Measurements from ENCODE around the gene GUCY2F.
A peak's percentile ranks its signal among the peaks of the same experiment; 100 is the strongest.

GUCY2F gene

DNA sequence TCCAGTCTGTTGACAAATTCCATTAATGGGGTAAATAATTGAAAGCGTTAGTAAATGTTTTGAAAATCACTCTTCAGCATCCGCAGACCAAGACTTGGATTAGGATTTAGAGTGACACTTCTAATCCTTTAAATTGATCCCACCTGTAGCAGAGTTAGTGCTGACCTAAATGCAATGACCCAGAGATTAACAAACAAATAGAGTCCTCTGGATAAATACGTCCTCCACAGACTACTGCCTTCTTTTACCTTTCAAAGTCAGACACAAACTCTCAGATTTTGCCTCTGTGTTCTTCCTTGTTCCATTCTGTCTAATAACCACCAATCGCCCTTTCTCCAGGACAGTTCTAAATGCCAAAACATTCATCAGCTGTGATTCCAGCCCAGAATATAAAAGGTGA is at the start of gene GUCY2F:
Gene GUCY2F, minus strand, starts transcription at position 101 of the 400 bp plus-strand sequence. CDS start 6,150 bp downstream, outside the sequence.
- no peak for DNase-seq

DNA sequence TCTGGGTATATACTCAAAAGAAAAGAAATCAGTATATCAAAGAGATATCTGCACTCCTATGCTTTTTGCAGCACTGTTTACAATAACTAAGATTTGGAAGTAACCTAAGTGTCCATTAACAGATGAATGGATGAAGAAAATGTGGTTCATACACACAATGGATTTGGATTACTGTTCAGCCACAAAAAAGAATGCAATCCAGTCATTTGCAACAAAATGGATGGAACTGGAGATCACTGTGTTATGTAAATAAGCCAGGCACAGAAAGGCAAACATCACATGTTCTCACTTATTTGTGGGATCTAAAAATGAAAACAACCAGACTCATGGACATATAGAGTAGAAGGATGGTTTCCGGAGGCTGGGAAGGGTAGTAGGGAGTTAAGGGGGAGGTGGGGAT is 37.1 kb upstream of the GUCY2F start:
- DNase-seq, result no peak

DNA sequence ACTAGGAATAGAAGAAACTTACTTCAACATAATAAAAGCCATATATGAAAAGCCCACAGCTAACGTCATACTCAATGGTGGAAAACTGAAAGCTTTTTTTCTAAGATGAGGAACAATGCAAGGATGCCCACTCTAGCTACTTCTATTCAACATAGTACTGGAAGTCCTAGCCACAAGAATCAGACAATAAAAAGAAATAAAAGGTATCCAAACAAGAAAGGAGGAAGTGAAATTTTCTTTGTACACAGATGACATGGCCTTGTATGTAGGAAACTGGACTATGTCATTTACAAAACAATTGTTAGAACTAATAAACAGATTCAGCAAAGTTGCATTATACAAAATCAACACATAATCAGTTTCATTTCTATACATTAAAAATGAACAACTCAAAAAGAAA is 29.2 kb upstream of the GUCY2F start:
- no peak for DNase-seq

DNA sequence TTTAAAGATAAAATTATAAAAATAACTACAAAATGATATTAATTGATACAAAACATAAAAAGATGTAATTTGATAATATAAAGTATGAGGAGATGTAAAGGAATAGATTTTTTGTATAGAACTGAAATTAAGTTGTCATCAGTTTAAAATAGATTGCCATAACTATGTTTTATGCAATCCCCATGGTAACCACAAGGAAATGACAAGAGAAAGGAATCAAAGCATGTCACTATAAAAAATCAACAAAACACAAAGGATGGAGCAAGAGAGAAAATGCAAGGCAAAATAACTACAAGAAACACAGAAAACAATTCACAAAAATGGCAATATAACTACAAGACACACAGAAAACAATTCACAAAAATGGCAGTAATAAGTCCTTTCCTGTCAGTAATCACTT is 27.0 kb upstream of the GUCY2F start:
- no peak for DNase-seq

DNA sequence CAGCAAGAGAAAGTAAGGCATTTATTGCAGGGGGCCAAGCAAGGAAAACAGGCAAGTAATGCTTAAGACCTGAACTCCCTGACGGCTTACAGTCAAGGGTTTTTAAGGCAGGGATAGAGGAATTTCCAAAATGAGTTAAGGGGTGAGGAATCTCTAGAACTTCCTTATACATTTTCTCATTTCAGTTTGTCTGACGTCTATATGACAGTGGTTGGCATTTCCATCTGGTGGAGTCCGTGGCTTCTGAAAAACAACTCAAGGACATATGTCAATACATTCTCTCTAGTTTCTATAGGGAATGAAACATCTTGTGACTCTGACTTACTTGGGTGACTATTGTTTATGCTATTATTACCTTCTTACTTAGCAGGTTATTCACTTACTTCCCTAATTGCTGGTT is 19.3 kb upstream of the GUCY2F start:
- DNase-seq, result no peak

DNA sequence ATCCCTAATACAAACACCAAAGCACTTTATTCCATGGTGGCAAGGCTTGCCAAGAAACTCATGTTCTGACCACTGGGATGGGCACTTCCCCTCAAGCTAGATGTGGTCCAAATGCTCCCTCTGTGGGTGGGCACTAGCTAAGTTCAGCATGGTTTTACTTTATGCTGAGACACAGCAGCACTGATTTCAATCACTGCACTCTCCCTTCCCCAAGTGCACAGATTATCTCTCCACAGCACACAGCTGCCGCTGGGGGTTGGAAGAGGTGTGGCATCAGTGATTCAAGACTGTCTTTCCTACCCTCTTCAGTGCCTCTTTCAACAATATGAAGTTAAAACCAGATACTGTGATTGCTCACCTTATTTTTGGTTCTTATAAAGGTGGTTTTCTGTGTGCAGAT is 16.5 kb upstream of the GUCY2F start:
- DNase-seq, result no peak

DNA sequence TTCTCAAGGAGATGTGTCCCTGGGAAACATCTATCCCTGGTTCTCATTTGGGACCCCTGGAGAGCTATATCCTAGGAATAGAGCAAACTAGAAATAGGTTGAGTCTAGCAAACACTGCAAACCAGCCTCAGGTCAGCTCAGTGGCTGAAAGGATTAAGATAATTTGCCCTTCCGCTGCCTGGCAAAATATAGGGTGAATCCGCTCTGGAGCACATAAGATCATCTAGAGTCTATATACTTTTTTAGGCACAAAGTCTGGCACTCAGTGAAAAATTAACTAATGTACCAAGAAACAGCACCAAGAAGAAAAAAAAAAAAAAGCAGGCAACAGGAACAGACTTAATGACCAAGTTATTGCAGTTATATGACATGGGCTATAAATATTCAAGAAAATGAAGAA is 7.3 kb upstream of the GUCY2F start:
- DNase-seq, result no peak

DNA sequence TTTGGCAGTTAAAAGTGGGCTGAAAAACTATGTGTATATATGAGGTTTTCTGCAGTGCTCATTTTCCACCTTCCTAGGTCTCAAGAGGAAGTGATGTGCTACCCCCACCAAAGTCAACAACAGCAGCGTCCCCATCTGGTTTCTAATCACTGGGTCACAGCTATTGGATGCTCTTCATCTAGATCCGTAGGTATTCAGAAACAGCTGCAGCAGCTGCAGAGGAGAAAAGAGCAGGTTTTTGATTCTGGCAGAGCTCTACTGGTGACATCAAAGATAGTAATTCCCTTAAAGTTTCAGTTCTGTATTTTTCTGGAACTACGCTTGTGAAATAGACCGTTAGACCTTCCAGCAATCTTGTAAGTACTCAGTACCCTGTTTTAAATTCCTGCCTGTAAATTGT is 5.8 kb upstream of the GUCY2F start:
- no peak for DNase-seq

DNA sequence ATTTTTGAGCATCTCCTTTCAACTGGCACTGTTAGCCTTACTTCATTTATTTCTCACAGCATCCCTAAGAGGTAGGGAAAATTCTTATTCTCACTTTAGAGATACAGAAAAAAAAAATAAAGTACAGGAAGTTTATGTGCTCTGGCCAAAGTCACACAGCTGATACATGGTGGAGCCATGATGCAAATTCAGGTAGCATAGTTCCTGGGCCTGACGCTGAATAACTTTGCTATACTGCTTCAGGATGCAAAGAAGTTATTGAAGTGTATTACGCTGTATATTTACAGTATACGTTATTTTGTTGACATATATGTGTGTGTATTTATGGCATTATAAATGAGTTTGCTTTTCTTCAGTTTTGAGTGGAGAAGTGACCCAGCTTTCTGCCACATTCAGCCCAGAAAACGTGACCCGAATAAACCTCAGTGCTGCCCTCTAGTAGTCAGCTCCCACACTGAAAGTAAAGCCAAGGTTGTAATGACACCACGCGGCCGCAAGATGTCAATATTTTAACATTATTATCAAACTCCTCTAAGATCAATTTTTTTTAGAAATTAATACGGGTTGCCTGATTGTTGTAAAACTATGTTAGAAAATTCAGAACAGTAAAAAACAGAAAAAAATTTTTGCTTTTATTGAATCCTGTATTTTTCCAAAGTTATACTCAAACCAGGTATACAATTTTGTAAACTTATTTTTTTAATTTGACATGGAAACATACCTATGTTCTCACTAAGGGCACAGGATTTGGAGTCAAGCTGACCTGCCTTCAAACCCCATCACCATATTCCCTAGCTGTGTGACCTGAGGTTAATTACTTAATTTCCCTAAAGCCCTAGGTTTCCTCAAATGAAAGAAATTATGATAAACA is 3.8 kb upstream of the GUCY2F start:
- DNase-seq, result peak; percentile 36

DNA sequence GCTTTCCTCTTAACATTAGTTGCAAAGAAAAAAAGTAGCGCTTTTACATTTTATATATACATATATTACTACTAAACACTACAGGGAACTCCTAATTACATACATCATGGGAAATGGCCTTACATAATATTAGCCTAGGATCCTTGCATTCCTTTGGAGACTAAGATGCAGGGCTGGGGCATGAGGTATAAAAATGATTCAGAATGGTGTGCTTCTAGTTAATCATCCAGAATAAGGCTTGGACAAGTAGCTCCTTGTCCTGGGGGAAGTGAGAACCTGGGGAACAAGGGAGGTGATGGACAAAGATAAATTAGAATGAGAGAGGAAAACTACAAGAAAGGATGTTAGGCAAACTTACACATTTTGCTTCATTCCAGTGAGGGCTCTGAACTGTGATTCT is 3.0 kb upstream of the GUCY2F start:
- no peak for DNase-seq

DNA sequence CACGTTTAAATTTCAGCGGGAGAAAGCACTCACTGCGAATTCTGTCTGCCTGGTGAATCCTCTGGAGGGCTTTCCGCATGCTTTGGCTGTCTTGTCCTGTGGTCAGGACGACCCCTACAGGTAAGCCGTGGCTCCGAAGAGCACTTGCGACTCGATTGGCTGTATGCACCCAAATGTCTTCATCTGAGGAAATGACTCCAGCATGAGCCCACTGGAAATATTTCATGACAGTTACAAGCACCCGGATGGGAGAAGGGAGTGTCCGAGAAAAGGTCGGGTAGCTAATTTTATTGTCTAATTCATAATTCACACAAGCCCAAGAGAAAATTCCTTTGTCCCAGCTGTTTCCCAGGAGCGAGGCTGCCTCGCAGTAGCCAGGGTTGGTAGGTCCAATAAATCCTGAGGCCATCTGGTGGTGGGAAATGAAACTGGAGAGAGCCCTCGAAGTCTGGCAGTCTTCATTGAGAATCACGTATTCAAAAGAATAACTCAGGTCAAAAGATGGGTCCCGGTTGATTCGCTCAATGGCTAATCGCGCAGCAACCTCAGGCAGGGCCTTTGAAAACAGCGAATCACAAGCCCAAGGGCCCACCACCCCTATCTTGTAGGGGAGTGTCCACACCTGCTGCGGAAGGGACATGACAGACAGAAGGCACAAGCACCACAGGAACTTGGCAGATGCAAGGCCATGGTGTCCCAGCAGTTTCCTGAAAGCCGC is 6.6 kb downstream of the GUCY2F start:
- DNase-seq, result no peak

DNA sequence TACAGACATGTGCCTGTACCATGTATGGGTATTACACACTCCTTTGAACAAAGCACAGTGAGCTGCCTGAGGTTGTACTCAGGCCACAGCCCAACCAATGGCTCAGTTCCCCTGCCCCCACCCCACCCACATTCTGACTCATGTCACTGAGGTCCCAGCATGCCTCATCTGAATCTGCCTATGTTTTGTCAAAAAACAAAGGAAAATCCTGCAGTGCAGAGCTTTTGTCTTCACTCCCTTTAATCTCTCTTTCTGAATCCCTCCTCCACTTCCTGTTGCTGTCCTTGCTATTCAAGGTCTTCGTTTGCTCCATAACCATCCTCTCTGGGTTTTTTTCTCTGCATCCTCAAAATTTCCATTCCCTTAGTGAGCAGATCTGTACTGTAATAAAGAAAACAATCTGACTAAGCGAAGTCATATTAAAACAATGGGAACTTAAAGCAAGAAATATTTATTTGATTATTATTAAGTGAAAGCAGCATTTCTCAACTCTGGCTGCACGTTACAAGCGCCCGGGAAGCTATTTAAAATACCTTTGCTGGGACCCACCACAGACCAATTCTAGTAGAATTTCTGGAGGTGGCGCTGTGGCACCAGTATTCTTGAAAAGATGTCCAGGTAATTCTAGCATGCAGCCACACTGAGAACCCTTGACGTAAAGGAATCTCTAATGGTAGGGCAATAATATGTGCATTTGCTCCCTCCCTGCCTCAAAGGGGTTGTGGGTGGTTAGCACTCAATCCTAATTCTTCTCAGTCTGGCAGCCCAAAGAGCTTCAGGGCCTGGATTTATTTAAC is 8.7 kb downstream of the GUCY2F start:
- DNase-seq, result peak; percentile 29

DNA sequence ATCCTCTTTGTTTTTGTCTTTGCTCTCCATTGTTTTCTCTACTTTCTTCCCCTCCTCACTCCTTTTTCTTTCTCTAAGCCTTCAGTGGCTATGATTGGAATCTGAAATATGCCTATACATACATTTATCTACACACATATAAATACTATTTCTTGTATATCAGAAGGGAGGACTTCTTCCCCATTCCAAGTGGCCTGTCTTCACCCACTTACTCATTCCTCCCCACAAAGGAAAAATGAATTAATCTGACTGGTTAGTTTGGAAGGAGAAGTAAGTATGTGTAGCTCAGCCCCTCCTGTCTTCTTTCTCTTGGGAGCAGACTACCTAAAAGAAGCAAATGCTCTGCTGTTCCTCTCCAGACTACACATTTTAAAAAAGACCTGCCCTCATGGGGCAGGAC is 17.7 kb downstream of the GUCY2F start:
- DNase-seq, result no peak

DNA sequence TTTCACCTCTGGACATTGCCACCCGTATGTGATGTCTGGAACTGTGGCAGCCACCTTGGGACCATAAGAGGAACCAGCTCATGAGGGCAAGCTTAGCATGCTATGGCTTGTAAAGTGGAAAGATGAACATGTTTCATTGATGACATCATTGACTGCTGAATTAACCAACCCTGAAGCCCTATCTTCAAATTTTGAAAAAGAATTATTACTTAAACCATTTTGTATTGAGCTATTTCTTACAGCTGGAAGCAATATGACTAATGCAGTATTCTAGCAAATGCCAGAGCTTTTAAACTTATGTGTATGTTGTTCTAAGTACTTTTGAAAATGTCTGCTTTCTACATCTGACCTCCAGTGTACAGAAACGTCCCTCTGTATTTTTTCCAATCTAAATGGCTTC is 18.1 kb downstream of the GUCY2F start:
- DNase-seq, result no peak

DNA sequence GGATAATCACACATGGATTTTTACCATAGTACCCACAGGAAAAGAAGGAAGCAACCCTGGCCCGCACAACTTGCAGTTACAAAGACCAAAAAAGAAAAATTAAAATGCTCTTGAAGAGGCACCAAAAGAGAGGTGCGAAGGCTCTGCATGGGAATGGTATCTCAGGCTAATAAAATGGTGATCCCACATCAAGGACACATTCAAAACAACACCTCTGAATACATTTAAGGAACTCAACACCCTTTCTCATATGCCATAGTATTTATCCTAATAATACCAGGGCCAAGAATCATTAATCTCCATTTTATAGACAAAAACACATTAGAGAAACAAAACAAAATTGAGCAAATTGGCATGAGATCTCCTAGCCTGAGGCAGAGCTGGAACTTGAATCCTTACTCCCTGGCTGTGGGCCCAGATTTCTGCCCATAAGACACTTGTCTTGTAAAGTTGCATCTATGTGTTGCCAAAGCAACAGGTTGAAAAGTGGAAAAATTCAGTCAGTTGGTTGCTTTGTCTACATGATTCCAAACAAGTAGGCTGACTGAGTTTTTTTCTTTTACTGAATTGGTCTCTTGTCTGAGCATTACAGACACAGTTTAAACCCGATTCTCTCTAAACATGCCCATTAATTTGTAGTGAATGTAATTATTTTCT is 33.5 kb downstream of the GUCY2F start:
- DNase-seq, result no peak

DNA sequence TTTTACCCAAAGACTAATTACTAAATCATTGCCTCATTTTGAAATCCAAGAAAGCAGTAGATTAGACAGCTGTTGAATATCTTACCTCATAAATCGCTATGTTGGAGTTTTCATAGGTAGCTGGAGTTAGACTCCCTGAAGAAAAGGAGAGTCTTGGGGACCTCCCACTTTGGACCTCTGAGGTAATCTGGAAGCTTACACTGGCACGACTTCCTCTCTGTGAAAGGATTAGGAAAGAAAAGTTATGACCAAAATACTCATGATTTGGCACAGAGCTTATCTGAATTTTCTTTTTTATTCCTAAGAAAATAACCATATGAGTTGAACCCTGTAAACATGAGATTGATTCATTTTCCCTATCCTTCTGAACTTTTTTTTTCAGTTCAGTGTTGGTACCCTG is 40.6 kb downstream of the GUCY2F start:
- DNase-seq, result no peak

DNA sequence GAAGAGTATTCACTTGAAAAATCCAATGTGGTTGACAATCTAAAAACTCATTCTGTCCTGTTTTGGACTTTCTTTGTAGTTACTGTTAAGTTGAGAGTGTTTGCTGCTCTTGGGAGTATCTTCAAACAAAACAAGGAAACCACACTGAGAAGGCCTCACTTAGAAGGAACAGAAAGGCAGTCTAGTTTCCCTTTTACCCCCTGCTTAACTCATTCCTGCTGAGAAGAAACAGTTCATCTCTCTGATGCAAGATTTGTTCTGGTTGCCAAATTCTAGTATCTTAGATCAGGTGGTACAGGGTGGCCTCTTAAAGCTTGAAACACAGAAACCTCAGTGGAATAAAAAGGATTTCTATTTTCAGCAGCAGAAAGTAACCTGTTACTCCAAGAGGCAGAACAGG is 41.4 kb downstream of the GUCY2F start:
- no peak for DNase-seq

DNA sequence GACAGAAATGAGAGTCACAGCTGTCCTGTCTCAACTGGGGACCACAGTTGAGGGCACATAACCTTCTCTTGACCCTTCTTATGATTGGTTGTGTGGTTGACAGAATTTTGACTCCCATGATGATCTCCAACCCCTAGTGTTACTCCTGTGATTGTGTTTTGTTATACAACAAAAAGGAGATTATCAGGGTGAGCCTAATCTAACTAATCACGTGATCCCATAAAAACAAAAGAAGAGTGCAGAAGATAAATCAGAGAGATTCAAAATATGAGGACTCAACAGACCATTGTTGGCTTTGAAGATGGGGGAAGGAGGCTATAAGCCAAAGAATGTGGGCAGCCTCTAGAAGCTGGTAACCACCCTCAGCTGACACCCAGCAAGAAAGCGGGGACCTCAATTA is 72.7 kb downstream of the GUCY2F start:
- no peak for DNase-seq

DNA sequence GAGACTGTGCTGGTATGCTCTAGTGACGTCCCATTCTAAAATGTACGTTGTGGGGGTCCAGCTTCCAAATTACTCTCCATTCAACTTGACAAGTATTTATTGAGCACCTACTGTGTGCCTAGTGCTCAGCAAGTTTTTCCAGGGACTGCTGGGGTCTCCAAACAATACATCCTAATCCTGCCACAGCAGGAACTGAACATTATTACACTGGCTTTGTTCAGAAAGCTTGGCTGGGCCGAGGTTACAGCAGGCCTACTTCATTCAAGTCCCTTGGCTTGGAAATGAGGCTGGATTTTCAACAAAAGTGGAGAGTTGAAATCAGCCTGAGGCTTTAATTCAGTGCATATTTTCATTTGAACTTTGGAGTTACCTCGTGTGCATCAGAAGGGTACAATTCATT is 78.0 kb downstream of the GUCY2F start:
- no peak for DNase-seq

DNA sequence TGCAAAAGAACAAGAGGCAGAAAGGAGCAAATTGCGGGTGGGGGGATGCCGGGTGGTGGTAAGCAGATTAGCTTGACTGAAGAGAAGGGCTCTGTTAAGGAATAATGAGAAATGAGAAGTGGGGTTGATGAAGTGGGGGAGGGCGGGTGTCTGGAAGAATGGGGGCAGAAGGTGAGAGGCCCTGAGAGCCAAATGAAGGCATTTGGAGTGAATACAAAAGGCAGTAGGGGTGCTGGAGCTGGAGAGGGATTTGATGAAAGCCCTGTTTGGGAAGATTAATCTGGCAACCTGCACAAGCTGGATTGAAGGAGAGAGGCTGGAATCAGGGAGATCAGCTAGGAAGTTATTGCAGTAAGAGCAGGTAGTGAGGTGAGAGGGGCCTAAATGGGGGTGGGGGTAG is 82.1 kb downstream of the GUCY2F start:
- DNase-seq, result no peak

DNA sequence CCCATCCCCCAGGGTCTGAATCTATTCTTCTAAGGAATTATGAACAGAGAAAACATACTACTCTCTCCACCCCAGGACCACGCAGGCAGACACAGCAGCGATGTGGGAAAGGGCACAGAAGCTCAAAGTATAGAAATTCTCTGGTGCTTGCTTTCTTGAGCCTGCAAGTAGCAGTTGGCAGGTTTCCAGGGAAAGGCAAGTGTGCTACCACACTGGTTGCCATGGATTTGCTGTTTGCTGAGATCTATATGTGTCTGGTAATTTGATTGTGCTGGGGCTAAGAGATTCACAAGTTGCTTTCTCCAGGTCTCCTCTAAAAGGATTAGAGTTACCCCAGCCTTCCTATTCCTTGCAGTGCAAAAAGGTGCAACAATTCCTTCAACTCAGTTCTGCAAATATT is 83.1 kb downstream of the GUCY2F start:
- no peak for DNase-seq

DNA sequence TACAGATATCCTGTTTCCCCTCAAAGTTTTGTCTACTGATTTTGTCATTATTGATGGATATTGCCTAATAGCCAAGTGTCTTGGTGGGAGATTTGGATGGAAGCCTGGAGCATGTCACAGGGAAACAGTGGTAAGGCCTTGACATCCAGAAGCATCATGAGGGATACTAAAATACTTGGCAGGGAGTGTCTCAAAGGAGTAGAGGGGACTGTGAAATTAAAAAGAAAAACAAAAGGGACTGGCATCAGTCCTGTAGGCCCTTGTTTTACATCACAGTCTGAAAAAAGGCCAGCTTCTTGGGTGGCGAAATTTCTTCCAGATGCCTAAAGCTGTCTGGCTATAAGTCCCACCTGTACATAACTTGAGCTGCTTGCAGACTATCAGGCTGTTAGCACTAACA is 83.8 kb downstream of the GUCY2F start:
- DNase-seq, result no peak

DNA sequence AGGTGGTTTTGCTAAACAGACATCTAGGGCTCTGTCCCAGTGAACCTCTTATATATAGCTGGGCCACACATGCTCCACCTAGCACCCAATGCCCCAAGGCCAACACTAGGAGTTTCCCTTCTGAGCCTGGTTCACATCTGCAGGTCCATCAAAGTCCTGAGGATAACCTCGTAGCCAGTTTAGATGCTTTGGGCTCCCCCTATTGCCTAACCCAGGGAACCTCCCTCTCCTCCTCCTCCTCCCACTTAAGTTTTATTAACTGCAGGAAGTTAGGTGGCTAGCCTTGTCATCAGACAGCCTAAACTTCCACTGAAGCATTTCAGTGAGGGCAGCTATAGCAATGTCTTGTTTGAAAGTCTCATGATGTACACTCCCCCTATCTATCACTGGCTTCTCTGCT is 88.0 kb downstream of the GUCY2F start:
- DNase-seq, result no peak
